HG02798 (cell line): ENCODE results near the gene GLI2.

Source experiments
- ATAC-seq: cut with Tn5 transposase; IDR thresholded peaks from one replicate; pipeline ENCODE4 v1.9.1; 2021; ENCODE audit warnings: mild to moderate bottlenecking; ENCODE audit not compliant: unreplicated experiment, poor library complexity

Gene GLI2

GRCh38 chr2:120736624-120737339 lies 1.1 kb downstream of the GLI2 start:
- no peak for ATAC-seq

GRCh38 chr2:120737340-120738101 lies 1.9 kb downstream of the GLI2 start:
- no peak for ATAC-seq

- no peak for ATAC-seq
Observed at GRCh38 chr2:120738117-120738516, 2.4 kb downstream of the GLI2 start.

- no peak for ATAC-seq
Observed at GRCh38 chr2:120738786-120739437, 3.2 kb downstream of the GLI2 start.

GRCh38 chr2:120739438-120740090 lies 3.9 kb downstream of the GLI2 start:
- no peak for ATAC-seq

GRCh38 chr2:120740375-120740764 lies 4.7 kb downstream of the GLI2 start:
- ATAC-seq: no peak

GRCh38 chr2:120740765-120741524 lies 5.3 kb downstream of the GLI2 start:
- no peak for ATAC-seq

GRCh38 chr2:120741571-120742561 lies 6.2 kb downstream of the GLI2 start:
- no peak for ATAC-seq

- no peak for ATAC-seq
Observed at GRCh38 chr2:120743657-120744056, 8.0 kb downstream of the GLI2 start.

GRCh38 chr2:120744817-120745216 lies 9.1 kb downstream of the GLI2 start:
- no peak for ATAC-seq

- no peak for ATAC-seq
Observed at GRCh38 chr2:120745420-120746111, 9.9 kb downstream of the GLI2 start.

- ATAC-seq: no peak
Observed at GRCh38 chr2:120746144-120746543, 10.5 kb downstream of the GLI2 start.

- no peak for ATAC-seq
Observed at GRCh38 chr2:120747281-120747680, 11.6 kb downstream of the GLI2 start.

- ATAC-seq: no peak
Observed at GRCh38 chr2:120747706-120748105, 12.0 kb downstream of the GLI2 start.

- ATAC-seq: no peak
Observed at GRCh38 chr2:120748310-120748709, 12.6 kb downstream of the GLI2 start.

GRCh38 chr2:120748741-120749140 lies 13.1 kb downstream of the GLI2 start:
- no peak for ATAC-seq

- no peak for ATAC-seq
Observed at GRCh38 chr2:120749506-120750431, 14.1 kb downstream of the GLI2 start.
